ENCODE data around the gene CD276.

The CD276 gene

GRCh38 chr15:73750438-73750837 is 66.3 kb downstream of the CD276 start:
- no peak for DNase-seq

GRCh38 chr15:73750951-73751350 is 66.8 kb downstream of the CD276 start:
- DNase-seq: no peak

GRCh38 chr15:73751511-73751898 is 67.3 kb downstream of the CD276 start:
- no peak for DNase-seq

- no peak for DNase-seq
Observed at GRCh38 chr15:73751899-73752805, 68.0 kb downstream of the CD276 start.

- DNase-seq: no peak
Observed at GRCh38 chr15:73752806-73753193, 68.6 kb downstream of the CD276 start.

- DNase-seq: peak; percentile 28
Observed at GRCh38 chr15:73753250-73754130, 69.3 kb downstream of the CD276 start, which contains the start of gene INSYN1. TSS of gene INSYN1 (minus strand) at chr15:73753351. CDS start at chr15:73751130, 2,221 bp downstream.

GRCh38 chr15:73754461-73754860 is 70.3 kb downstream of the CD276 start:
- DNase-seq: no peak

- DNase-seq: peak; percentile 22
Observed at GRCh38 chr15:73755481-73755880, 71.3 kb downstream of the CD276 start.

GRCh38 chr15:73755946-73756345 is 71.8 kb downstream of the CD276 start:
- no peak for DNase-seq

GRCh38 chr15:73756390-73756789 is 72.2 kb downstream of the CD276 start:
- no peak for DNase-seq

- peak; percentile 31 for DNase-seq
Observed at GRCh38 chr15:73756947-73757513, 72.8 kb downstream of the CD276 start.

- DNase-seq: no peak
Observed at GRCh38 chr15:73757571-73757970, 73.4 kb downstream of the CD276 start.

- DNase-seq: no peak
Observed at GRCh38 chr15:73758461-73758860, 74.3 kb downstream of the CD276 start.

- DNase-seq: no peak
Observed at GRCh38 chr15:73760330-73761329, 76.4 kb downstream of the CD276 start.

GRCh38 chr15:73763931-73764330 is 79.7 kb downstream of the CD276 start:
- DNase-seq: no peak

Data from NCI-H226 (cell line).